NB4 (cell line): ENCODE data around the gene WDR7.

Experiments used
- DNase-seq: peaks from one replicate; pipeline ENCODE4 v3.0.0; 2010; ENCODE audit warnings: low read depth
- H3K4me3 ChIP-seq: one replicate; pipeline ENCODE4 v1.5.1; 2011; ENCODE audit warnings: mild to moderate bottlenecking, low read depth, low read length, moderate library complexity
- MAX ChIP-seq: IDR thresholded peaks from 2 replicates; pipeline ENCODE4 v1.6.1; 2011; ENCODE audit warnings: low read depth, low read length
- MYC ChIP-seq: IDR thresholded peaks from 2 replicates; pipeline ENCODE4 v1.6.1; 2011; ENCODE audit warnings: low read depth, low read length
- POLR2A ChIP-seq: IDR thresholded peaks from 2 replicates; pipeline ENCODE4 v1.6.1; 2011; ENCODE audit warnings: mild to moderate bottlenecking; ENCODE audit not compliant: insufficient read length; ENCODE audit errors: extremely low read depth
- TF ChIP-seq, protein P1 (sequence below): IDR thresholded peaks from one replicate; pipeline ENCODE4 v1.5.1; 2012; ENCODE audit warnings: low read depth, low read length

The WDR7 gene

DNA sequence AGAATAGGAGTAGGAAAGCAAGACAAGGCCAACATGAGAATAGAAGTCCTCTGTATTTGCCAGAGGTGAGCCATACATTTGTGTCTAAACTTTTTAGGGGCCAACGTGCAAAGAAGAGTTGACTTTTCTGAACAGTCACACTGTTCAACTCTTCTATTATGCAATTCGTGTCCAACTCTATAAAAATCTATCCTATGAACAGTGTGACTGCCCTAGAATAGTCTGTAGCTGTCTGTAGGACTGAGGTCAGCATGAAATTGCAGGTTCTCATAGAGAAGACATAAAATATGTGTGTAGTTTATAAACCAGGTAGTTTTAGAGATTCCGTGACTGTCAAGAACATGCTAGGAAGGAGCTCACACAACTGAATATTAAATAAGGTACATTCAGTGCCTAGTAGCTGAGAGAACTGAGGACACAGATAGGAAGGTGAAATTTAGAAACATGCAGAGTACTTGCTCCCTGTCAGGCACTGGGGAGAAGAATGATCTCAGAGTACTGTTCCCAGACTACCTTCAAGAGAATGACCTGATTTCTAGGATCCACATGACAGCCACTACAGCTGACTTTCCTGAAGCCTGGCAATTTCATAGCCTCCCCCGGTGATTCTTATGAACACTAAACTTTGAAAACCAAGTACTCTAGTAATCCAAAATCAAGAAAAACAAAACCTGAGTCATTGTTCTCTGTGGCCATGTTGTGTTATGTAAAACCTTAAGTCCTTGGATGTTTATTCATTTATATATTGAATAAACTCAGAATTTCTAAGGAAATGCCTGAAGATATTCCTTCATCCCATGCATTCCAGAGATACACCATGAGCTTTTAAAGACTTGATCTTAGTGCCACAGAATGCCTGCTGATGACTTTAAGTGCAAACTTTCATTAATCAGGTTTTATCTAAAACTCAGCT lies 294.3 kb downstream of the WDR7 start:
- no peak overlapping the region for H3K4me3 ChIP-seq
- TF ChIP-seq, protein P1, sequence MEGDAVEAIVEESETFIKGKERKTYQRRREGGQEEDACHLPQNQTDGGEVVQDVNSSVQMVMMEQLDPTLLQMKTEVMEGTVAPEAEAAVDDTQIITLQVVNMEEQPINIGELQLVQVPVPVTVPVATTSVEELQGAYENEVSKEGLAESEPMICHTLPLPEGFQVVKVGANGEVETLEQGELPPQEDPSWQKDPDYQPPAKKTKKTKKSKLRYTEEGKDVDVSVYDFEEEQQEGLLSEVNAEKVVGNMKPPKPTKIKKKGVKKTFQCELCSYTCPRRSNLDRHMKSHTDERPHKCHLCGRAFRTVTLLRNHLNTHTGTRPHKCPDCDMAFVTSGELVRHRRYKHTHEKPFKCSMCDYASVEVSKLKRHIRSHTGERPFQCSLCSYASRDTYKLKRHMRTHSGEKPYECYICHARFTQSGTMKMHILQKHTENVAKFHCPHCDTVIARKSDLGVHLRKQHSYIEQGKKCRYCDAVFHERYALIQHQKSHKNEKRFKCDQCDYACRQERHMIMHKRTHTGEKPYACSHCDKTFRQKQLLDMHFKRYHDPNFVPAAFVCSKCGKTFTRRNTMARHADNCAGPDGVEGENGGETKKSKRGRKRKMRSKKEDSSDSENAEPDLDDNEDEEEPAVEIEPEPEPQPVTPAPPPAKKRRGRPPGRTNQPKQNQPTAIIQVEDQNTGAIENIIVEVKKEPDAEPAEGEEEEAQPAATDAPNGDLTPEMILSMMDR = no peak
- no peak for TF ChIP-seq MYC
- no peak for TF ChIP-seq MAX
- TF ChIP-seq POLR2A = no peak
- no peak for DNase-seq

DNA sequence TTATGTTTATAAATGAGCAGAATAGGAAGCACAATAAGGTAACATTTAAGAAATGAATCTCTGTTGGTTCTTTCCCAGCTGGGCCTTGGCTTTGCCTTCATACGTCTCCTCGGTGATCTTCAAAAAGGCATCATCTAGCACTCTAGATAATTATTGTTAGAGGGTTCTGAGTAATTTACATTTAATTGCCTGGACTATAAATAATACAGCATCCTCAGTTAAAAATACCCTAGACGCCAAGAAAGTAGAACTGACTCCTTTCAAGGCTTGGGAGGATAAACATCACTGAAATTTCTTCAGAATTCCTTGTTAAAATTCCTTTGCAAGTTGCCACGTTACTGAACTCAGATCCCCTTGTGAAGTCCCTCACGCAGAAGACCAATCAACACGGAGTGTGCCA lies 296.1 kb downstream of the WDR7 start:
- TF ChIP-seq, protein P1 = no peak
- TF ChIP-seq POLR2A = no peak
- no peak for TF ChIP-seq MYC
- no peak for TF ChIP-seq MAX
- no peak overlapping the region for H3K4me3 ChIP-seq
- DNase-seq = no peak

- no peak for DNase-seq
- H3K4me3 ChIP-seq = no peak overlapping the region
- TF ChIP-seq MAX = no peak
- no peak for TF ChIP-seq POLR2A
- no peak for TF ChIP-seq MYC
- TF ChIP-seq, protein P1 = no peak
These were observed 300.9 kb downstream of the WDR7 start for GRCh38 chr18:56952026-56952425.

GRCh38 chr18:56953428-56954198 lies 302.5 kb downstream of the WDR7 start:
- TF ChIP-seq, protein P1 = no peak
- TF ChIP-seq MYC (no peak), POLR2A (no peak)
- H3K4me3 ChIP-seq = no peak overlapping the region
- DNase-seq = no peak

DNA sequence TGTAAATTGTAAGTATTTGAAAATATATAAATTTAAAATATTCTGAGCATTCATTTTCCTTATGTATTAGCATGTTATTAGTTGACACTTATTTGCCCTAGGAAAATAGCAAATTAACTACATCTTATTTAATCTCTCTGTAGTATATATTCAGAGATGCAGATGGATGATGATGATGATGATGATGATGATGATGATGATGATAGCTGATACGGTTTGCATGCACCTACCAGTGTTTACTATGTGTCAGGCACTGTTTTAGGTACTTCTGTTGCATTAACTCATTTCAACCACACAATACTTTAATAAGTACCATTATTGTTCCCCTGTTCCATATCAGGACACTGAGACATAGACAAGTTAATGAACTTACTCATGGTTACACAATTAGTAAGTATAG lies 304.3 kb downstream of the WDR7 start:
- no peak overlapping the region for H3K4me3 ChIP-seq
- no peak for DNase-seq
- TF ChIP-seq MAX = no peak
- TF ChIP-seq, protein P1 = no peak
- no peak for TF ChIP-seq MYC
- TF ChIP-seq POLR2A = no peak
